HepG2 (cell line): ENCODE results near the gene DENND5B. TPM values are rescaled to one million over a fixed set of nuclear protein-coding genes. Genes with fewer than 3 reads are reported as not detected.

ENCODE experiments used
- ATAC-seq: fragments of 200-7000 bp; cut with Tn5 transposase; 3 replicates; pipeline ENCODE4 v1.9.1; 2020; ENCODE audit warnings: mild to moderate bottlenecking, moderate library complexity
- BruUV-seq: library from RNA; stranded (reverse); fragments of 400-500 nt; replicated peaks from 2 replicates; lab custom pipeline; 2021; lab: Mats Ljungman, UMichigan
- CTCF ChIA-PET: fragments of 300-600 bp; formaldehyde crosslinking; extraction: SDS; loops from one replicate; lab custom pipeline; 2021; ENCODE audit warnings: low total read pairs, inconsistent platforms, low intra/inter-chr PET ratio; lab: Yijun Ruan, JAX
- POLR2A ChIA-PET: fragments of 350-600 bp; sonication (Branson Sonifier 250); formaldehyde crosslinking; loops from one replicate; lab custom pipeline; 2020; ENCODE audit warnings: antibody characterized with exemption, inconsistent platforms; lab: Yijun Ruan, JAX
- DNase-seq: peaks from one replicate; pipeline ENCODE4 v3.0.0-alpha.2; 2015; ENCODE audit warnings: low spot score
- FAIRE-seq: peaks from 3 replicates; lab custom pipeline; 2011; peaks lifted over from hg19 to GRCh38; lab: Jason Lieb, UNC
- H2AFZ ChIP-seq: one replicate; pipeline ENCODE4 v1.6.1; 2011; ENCODE audit warnings: low read length, inconsistent platforms
- H3K27ac ChIP-seq: fragments of 300-600 bp; 3 replicates; pipeline ENCODE4 v1.8.0; 2011; ENCODE audit warnings: mixed run types, mild to moderate bottlenecking, mixed read lengths, low read length, inconsistent platforms; ENCODE audit not compliant: insufficient read depth; ENCODE audit errors: extremely low read length
- H3K27me3 ChIP-seq, 2 experiments: fragments of 200-600 bp in 1 of 2; 2 replicates in 1 of 2; 3 replicates in 1 of 2; pipeline versions ENCODE4 v1.6.0 to v1.8.0; 2011; ENCODE audit warnings: low read length in 2 of 2, mild to moderate bottlenecking in 2 of 2, moderate library complexity in 2 of 2, inconsistent platforms in 1 of 2; ENCODE audit not compliant: insufficient read depth in 2 of 2, control insufficient read depth in 1 of 2
- H3K36me3 ChIP-seq, 2 experiments: fragments of 200-600 bp in 1 of 2; replicated peaks in 1 of 2; 2 replicates in 1 of 2; 3 replicates in 1 of 2; pipeline versions ENCODE4 v1.5.1 to v1.8.0; 2011; ENCODE audit warnings: low read length in 2 of 2, inconsistent platforms in 1 of 2; ENCODE audit not compliant: insufficient read depth in 2 of 2, control insufficient read depth in 1 of 2
- H3K4me1 ChIP-seq: 2 replicates; pipeline ENCODE4 v1.5.1; 2012; ENCODE audit warnings: low read length, inconsistent platforms; ENCODE audit not compliant: insufficient read depth
- H3K4me2 ChIP-seq: 2 replicates; pipeline ENCODE4 v1.6.0; 2011; ENCODE audit warnings: low read depth, low read length, inconsistent platforms
- H3K4me3 ChIP-seq, 3 experiments: fragments of 200-600 bp in 1 of 3; sonication (generic), shearing (Covaris generic) in 1 of 3; replicated peaks in 1 of 3; 2 replicates each; pipeline ENCODE4 v1.5.1; 2011 to 2016; ENCODE audit warnings: low read length in 3 of 3, inconsistent platforms in 2 of 3, low read depth in 2 of 3, mild to moderate bottlenecking in 2 of 3, control low read depth in 1 of 3, mixed read lengths in 1 of 3; ENCODE audit not compliant: insufficient read depth in 1 of 3
- H3K79me2 ChIP-seq: one replicate; pipeline ENCODE4 v1.6.1; 2011; ENCODE audit warnings: low read length, inconsistent platforms; ENCODE audit not compliant: insufficient read depth
- H3K9ac ChIP-seq: 2 replicates; pipeline ENCODE4 v1.6.0; 2011; ENCODE audit warnings: mild to moderate bottlenecking, low read depth, low read length, inconsistent platforms; ENCODE audit not compliant: insufficient read depth
- H3K9me3 ChIP-seq: 2 replicates; pipeline ENCODE4 v1.5.1; 2012; ENCODE audit warnings: mild to moderate bottlenecking, low read length
- H4K20me1 ChIP-seq: 2 replicates; pipeline ENCODE4 v1.6.0; 2011; ENCODE audit warnings: inconsistent platforms, mild to moderate bottlenecking, low read length, moderate library complexity; ENCODE audit not compliant: insufficient read depth
- AKNA ChIP-seq: sonication (generic); formaldehyde crosslinking; IDR thresholded peaks from 2 replicates; pipeline ENCODE4 v1.4.0; 2020; ENCODE audit warnings: missing genetic modification reagents, borderline replicate concordance
- ARNTL ChIP-seq: sonication (generic); formaldehyde crosslinking; IDR thresholded peaks from 2 replicates; pipeline ENCODE4 v1.4.0; 2020; ENCODE audit warnings: mild to moderate bottlenecking, missing genetic modification reagents
- ERF ChIP-seq: IDR thresholded peaks from 2 replicates; pipeline ENCODE4 v1.6.1; 2018; ENCODE audit warnings: missing biosample characterization, missing genetic modification reagents
- NCOR1 ChIP-seq: fragments of 200-600 bp; sonication (generic); IDR thresholded peaks from 2 replicates; pipeline ENCODE4 v1.7.0; 2017; ENCODE audit warnings: antibody characterized with exemption, low read length, borderline replicate concordance
- NR2F2 ChIP-seq: IDR thresholded peaks from 2 replicates; pipeline ENCODE4 v1.6.1; 2012; ENCODE audit warnings: low read depth, inconsistent platforms, borderline replicate concordance
- NR2F6 ChIP-seq, 2 experiments: IDR thresholded peaks; 2 replicates each; pipeline ENCODE4 v1.6.1; 2016; ENCODE audit warnings: antibody characterized with exemption in 1 of 2, mild to moderate bottlenecking in 1 of 2
- ZBTB8A ChIP-seq: sonication (generic); formaldehyde crosslinking; IDR thresholded peaks from 2 replicates; pipeline ENCODE4 v1.4.0; 2020; ENCODE audit warnings: mild to moderate bottlenecking, low read depth, missing genetic modification reagents, borderline replicate concordance
- ZNF33B ChIP-seq: sonication (generic); formaldehyde crosslinking; IDR thresholded peaks from 2 replicates; pipeline ENCODE4 v1.5.1; 2020; ENCODE audit warnings: mild to moderate bottlenecking, missing genetic modification reagents
- WGBS: methylation state at CpG from one replicate; pipeline ENCODE4 v1.1.6; 2017; ENCODE audit warnings: low lambda C conversion rate; 5-methylcytosine and 5-hydroxymethylcytosine counted together
- in situ Hi-C: cut with HindIII; loops from 2 replicates; pipeline ENCODE4 v1.10.0; 2017; ENCODE audit warnings: low pct_unique_long_range_greater_than_20kb; ENCODE audit not compliant: extremely low pct_ligation_motif_present
- intact Hi-C: fragments of 100-400 bp; cut with micrococcal nuclease; formaldehyde crosslinking; loops from one replicate; pipeline ENCODE4 v1.10.0; 2022; ENCODE audit not compliant: unreplicated experiment
- polyA plus RNA-seq, 8 experiments: library from polyadenylated mRNA; depleted of rRNA in 3 of 8; stranded (reverse) in 7 of 8; unstranded in 1 of 8; fragments of >200 nt; fragmentation: Illumina TruSeq in 4 of 8; extraction: Trizol in 4 of 8; gene quantifications; 2 replicates each; pipeline versions ENCODE4 v1.2.1 to v1.2.3, GENCODE V29; 2011 to 2016; ENCODE audit warnings: low read depth in 4 of 8, missing spikeins in 1 of 8, mixed read lengths in 1 of 8; ENCODE audit not compliant: insufficient read depth in 1 of 8
- total RNA-seq, 5 experiments: library from RNA; depleted of rRNA; stranded (reverse); fragments of >200 nt; fragmentation: Illumina TruSeq; extraction: Trizol; gene quantifications; 2 replicates each; pipeline ENCODE4 v1.2.3, GENCODE V29; 2016; ENCODE audit warnings: low read depth in 1 of 5
- TF ChIP-seq, protein P1 (sequence below): sonication (generic); formaldehyde crosslinking; IDR thresholded peaks from 2 replicates; pipeline ENCODE4 v1.8.0; 2022; ENCODE audit warnings: missing genetic modification reagents, mild to moderate bottlenecking, moderate library complexity, borderline replicate concordance
- TF ChIP-seq, protein P2 (sequence below): sonication (generic); formaldehyde crosslinking; IDR thresholded peaks from 2 replicates; pipeline ENCODE4 v1.4.0; 2020; ENCODE audit warnings: missing genetic modification reagents, borderline replicate concordance
- TF ChIP-seq, protein P3 (sequence below): sonication (generic); formaldehyde crosslinking; IDR thresholded peaks from 2 replicates; pipeline ENCODE4 v1.5.1; 2020; ENCODE audit warnings: missing genetic modification reagents, mild to moderate bottlenecking, borderline replicate concordance
- TF ChIP-seq, protein P4 (sequence below): sonication (generic); formaldehyde crosslinking; IDR thresholded peaks from 2 replicates; pipeline ENCODE4 v1.4.0; 2020; ENCODE audit warnings: mild to moderate bottlenecking, missing genetic modification reagents

DENND5B gene
- total and polyA plus RNA-seq, 2 of the 13 experiments (the other 11 are each of a cell fraction or from before 2014, with no cell fraction given), result 14.7 to 18.7 TPM

DNA sequence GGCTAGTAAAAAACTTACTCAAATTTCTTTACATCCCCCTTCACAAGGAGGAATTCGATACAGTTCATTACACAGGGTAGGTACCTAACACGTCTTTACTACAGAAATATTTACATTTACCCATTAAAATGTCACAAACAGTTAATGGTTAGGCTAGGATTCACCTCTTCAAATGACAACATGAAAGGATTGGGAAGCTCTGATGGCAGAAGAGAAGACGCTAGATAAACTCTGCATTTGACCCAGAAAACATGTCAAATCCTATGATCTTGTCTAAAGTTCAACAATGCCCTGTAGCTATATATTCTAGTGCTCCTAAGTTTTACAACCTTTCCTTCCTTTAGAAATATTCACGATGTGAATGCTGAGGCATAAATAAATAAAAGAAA, 64.8 kb downstream of the DENND5B start:
- H4K20me1 ChIP-seq, result peaks cover 4% of the 10 kb centered on the region; the same call in 1 of the 2 replicates
- DNase-seq (peak; percentile 12), FAIRE-seq (no peak), ATAC-seq (peak; percentile 64; the same call in 2 of the 3 replicates)
- POLR2A ChIA-PET, result interaction anchor here (0.6 kb wide), 1 partner anchor 34 kb away, joined by 3 read pairs; no protein-coding TSS in a partner anchor
- in situ Hi-C loops, result no loop called here
- no peak overlapping the region for H2AFZ ChIP-seq
- H3K4me1 ChIP-seq, result peaks cover 27% of the 10 kb centered on the region
- H3K79me2 ChIP-seq, result peaks cover 46% of the 10 kb centered on the region
- no peaks in the 10 kb centered on the region for H3K27me3 ChIP-seq
- H3K9ac ChIP-seq, result no peak overlapping the region
- H3K9me3 ChIP-seq, result no peaks in the 10 kb centered on the region
- no TSS peak for BruUV-seq
- H3K27ac ChIP-seq, result peak overlapping the region; percentile 0
- WGBS, result 14% methylated on average over 4 of the region's 4 CpGs
- intact Hi-C loops, result no loop called here
- H3K4me3 ChIP-seq, result no peak overlapping the region
- peak overlapping the region; percentile 31 for H3K4me2 ChIP-seq
- CTCF ChIA-PET, result no interaction called here
- no peaks in the 10 kb centered on the region for H3K36me3 ChIP-seq
- TF ChIP-seq AKNA (CRISPR knock-in tag), result no peak
- TF ChIP-seq ERF (CRISPR knock-in tag), result no peak
- TF ChIP-seq, protein P1, sequence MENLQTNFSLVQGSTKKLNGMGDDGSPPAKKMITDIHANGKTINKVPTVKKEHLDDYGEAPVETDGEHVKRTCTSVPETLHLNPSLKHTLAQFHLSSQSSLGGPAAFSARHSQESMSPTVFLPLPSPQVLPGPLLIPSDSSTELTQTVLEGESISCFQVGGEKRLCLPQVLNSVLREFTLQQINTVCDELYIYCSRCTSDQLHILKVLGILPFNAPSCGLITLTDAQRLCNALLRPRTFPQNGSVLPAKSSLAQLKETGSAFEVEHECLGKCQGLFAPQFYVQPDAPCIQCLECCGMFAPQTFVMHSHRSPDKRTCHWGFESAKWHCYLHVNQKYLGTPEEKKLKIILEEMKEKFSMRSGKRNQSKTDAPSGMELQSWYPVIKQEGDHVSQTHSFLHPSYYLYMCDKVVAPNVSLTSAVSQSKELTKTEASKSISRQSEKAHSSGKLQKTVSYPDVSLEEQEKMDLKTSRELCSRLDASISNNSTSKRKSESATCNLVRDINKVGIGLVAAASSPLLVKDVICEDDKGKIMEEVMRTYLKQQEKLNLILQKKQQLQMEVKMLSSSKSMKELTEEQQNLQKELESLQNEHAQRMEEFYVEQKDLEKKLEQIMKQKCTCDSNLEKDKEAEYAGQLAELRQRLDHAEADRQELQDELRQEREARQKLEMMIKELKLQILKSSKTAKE (CRISPR knock-in tag), result no peak
- TF ChIP-seq, protein P2, sequence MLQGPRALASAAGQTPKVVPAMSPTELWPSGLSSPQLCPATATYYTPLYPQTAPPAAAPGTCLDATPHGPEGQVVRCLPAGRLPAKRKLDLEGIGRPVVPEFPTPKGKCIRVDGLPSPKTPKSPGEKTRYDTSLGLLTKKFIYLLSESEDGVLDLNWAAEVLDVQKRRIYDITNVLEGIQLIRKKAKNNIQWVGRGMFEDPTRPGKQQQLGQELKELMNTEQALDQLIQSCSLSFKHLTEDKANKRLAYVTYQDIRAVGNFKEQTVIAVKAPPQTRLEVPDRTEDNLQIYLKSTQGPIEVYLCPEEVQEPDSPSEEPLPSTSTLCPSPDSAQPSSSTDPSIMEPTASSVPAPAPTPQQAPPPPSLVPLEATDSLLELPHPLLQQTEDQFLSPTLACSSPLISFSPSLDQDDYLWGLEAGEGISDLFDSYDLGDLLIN (CRISPR knock-in tag), result no peak
- no peak for TF ChIP-seq ARNTL
- peak; percentile 44; the same call in 1 of the 2 replicates for TF ChIP-seq NR2F2
- TF ChIP-seq NR2F6 (IDR thresholded peaks at IDR 0.05), result peak; percentile 45; the same call in 1 of the 2 replicates
- peak; percentile 26; the same call in 1 of the 2 replicates for TF ChIP-seq NR2F6 (CRISPR knock-in tag; IDR thresholded peaks at IDR 0.05)
- TF ChIP-seq, protein P3, sequence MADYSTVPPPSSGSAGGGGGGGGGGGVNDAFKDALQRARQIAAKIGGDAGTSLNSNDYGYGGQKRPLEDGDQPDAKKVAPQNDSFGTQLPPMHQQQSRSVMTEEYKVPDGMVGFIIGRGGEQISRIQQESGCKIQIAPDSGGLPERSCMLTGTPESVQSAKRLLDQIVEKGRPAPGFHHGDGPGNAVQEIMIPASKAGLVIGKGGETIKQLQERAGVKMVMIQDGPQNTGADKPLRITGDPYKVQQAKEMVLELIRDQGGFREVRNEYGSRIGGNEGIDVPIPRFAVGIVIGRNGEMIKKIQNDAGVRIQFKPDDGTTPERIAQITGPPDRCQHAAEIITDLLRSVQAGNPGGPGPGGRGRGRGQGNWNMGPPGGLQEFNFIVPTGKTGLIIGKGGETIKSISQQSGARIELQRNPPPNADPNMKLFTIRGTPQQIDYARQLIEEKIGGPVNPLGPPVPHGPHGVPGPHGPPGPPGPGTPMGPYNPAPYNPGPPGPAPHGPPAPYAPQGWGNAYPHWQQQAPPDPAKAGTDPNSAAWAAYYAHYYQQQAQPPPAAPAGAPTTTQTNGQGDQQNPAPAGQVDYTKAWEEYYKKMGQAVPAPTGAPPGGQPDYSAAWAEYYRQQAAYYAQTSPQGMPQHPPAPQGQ, result no peak
- TF ChIP-seq NCOR1, result 0 out of 2 replicates have a peak, but pooled peaks have one; percentile 19
- TF ChIP-seq ZNF33B (CRISPR knock-in tag), result no peak
- no peak for TF ChIP-seq ZBTB8A
- TF ChIP-seq, protein P4, sequence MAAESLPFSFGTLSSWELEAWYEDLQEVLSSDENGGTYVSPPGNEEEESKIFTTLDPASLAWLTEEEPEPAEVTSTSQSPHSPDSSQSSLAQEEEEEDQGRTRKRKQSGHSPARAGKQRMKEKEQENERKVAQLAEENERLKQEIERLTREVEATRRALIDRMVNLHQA (CRISPR knock-in tag), result no peak
